Measurements from ENCODE around the gene CHRDL2.

CHRDL2 gene

DNA sequence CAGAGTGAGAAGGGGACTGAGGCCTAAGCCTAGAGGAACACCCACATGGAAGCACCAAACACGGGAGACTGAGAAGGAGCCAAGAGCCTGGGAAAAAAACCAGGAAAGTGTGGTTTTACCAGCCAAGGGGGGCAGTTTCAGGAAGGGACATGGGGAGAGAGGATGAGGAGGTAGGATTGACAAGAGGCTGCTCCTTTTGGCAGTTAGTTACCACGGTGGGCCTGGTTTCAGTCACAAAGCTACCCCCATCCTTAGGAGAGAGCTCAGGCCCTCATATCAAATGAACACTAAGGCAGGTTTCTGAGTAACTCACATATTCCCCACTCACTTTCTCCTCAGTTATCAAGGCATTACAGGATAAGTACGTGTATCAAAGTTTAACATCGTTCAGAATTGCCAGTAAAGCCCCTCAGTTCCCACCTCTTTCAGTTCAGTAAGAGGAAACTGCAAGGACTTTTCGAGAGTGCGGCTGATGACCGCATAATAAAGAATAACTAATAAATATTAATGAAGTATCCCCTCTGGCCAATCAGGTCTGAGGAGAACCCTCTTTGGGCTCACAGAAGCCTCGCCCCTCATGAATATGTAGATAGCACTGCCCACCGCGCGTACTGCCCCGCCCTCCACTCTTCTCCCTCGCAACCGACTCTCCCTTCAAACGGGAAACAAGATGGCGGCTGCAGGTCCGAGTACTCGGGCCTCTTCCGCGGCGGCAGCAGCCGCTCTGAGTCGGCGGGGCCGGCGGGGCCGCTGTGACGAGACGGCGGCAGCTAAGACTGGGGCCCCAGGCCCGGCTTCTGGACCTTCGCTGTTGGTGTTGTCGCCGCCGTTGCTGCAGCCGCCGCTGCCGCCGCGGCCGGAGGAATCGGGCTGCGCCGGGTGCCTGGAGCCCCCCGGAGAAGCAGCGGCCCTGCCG lies 17.2 kb upstream of the CHRDL2 start, which contains the start of gene RNF169:
TSS of gene RNF169 (plus strand) at position 639 of the 916 bp plus-strand sequence. CDS start at position 671, 32 bp downstream.
- DNase-seq (ENCODE audit: low read depth) = peak; percentile 81

DNA sequence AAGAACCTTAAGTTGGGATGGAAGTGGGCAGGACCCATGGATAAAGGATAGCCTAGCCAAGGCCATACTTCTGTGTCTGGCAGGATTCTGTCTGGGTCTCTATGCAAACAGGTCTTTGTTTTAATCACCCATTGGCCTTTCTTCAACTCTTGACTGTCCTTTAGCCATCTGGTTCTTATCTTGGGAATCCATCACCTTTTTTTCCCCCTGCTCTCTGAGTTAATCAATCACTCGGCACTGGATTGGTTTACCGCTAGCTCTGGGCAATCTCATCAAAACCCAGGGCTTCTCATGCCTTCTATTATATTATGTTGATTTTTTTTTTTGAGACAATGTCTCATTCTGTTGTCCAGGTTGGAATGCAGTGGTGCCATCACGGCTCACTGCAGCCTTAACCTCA lies 15.6 kb upstream of the CHRDL2 start:
- DNase-seq (ENCODE audit: low read depth) = no peak

DNA sequence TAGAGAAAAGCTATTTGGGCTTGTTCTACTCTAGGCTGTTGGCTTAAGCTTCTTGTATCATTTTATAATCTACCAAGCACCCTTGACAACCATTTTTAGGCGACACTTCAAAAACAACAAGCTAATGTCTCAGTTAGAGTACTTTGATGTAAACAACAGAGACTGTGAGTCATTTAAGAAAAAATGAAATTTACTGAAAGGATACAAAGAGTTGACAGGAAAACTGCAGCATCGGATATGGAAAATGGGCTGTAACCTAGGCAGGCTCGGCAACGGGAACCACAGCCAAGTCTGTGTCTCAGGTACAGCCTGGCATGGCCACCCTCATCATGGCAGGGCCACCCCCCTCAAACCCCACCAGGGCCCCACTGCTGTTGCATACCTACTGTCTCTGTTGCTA lies 13.1 kb upstream of the CHRDL2 start:
- DNase-seq (ENCODE audit: low read depth) = no peak

DNA sequence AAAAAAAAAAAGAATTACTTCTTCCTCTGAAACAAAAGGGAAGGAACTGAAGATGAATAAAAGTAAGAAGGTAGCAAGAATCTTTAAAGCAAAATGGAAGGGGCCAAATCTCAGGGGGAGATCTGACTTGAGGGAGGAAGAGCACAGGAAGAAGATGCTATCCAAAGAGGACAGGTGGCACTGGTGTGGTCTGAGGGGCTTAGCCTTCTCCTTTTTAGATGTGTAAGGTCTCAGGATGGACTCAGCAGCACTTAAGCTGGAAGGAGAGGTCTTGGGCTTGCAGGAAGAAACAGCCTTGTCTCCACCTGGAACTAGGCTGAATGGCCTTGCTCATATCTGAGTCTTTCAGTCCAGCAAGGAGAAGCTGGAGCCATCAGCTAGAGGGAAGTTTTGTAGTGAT lies 12.4 kb upstream of the CHRDL2 start:
- no peak for DNase-seq (ENCODE audit: low read depth)

DNA sequence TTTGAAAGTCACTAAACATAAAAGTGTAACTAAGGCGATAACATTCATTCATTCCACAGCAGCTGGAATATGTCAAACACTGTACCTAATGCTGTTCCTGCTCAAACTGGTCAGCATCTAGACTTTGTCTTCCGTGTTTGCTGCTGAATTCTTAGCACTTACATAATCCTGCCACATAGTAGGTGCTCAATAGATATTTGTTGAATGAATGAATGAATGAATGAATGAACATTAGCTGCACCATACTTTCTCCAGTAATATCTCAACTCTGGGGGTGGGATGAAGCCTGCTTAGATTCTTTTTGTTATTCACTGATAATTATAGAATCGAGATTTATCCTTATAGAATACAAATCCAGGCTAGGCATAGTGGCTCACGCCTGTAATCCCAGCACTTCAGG lies 10.8 kb upstream of the CHRDL2 start:
- no peak for DNase-seq (ENCODE audit: low read depth)

DNA sequence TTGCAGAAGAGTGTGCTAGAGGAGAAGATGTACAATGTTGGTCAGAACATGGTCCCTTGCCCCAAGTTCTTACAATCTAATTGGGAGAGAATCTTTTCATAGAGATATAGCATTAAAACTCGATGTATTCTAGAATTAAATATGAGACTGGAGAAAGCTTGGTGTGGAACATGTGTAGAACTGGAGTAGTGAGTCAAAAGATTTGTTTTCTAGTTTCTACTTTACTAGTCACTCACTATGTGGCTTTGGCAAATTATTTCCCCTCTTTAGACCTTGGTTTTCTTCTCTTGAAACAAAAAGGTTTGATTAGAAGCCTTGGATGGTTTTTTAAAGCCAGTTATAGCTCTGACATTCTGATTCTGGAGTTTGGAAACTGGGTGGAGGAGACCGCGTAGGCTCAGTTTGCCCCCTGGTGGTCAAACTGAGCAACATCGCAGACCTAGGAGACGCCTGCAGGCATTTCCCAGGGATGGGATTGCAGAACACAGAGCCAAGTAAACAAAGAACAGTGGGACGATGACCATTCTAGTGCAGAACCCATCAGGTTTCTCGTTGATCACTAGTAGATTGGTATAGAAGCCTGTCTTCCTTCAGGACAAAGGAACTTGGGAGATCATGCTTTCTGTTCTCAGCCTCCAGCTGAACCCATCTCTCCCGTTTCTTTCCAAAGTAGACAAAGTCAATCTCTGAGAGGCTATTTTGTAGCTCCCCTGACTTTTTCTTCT lies 8.5 kb upstream of the CHRDL2 start:
- no peak for DNase-seq (ENCODE audit: low read depth)

DNA sequence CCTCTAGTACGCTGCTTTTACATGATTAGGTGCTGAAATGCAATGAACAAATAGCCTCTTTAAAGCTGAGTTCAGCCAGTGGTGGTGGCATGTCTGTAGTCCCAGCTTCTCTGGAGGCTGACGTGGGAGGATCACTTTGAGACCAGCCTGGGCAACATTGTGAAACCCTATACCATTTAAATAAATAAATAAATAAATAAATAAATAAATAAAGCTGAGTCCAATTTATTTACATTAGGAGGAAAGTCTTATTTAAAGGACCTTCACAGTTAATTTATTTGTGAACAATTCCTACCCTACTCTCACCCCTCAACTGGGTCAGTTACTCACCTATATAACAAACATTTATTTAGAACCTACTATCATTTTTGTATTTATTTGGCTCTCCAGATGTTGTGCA lies 4.8 kb upstream of the CHRDL2 start:
- DNase-seq (ENCODE audit: low read depth) = no peak

DNA sequence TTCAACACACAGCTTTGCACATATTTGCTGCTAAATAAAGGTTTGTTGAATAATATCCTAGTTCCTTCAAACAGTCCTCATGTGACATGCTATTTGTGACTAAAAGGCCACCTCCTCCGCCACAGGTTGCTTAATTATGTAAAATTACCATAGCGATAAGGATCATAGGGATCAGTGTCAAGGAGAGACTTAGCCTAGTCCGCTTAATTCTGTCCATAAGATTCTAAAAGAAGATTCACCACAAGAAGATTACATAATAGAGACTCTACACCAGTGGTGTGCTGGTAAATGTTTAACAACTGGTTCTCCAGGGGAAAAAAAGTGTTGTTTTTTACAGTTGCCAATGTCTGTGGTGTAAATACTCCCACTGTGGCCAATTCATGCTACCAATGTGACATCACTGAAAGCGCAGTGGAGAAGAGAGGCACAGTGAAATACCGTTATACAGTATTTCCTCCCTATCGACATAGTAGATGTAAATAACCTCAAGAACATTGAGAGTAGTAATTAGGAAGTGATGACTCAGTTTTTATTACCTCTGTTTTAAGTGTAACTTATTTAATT lies 4.2 kb upstream of the CHRDL2 start:
- no peak for DNase-seq (ENCODE audit: low read depth)

DNA sequence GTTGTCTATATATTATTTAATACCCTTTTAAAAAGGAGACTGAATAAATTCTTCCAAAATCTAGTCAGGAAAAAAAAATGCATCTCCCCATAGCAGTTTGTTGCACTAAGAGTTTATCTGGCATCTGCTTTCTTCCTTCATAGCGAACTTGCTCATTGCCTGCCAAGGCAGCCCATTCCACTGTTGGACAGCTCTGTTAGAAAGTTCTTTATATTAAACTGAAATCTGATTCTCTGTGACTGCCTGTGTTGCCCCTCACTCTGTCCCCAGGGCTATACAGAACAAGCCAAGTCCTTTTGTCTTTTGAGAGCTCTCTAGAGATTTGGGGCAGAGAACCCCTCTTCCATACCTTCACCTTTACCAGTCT lies 3.3 kb upstream of the CHRDL2 start:
- no peak for DNase-seq (ENCODE audit: low read depth)

DNA sequence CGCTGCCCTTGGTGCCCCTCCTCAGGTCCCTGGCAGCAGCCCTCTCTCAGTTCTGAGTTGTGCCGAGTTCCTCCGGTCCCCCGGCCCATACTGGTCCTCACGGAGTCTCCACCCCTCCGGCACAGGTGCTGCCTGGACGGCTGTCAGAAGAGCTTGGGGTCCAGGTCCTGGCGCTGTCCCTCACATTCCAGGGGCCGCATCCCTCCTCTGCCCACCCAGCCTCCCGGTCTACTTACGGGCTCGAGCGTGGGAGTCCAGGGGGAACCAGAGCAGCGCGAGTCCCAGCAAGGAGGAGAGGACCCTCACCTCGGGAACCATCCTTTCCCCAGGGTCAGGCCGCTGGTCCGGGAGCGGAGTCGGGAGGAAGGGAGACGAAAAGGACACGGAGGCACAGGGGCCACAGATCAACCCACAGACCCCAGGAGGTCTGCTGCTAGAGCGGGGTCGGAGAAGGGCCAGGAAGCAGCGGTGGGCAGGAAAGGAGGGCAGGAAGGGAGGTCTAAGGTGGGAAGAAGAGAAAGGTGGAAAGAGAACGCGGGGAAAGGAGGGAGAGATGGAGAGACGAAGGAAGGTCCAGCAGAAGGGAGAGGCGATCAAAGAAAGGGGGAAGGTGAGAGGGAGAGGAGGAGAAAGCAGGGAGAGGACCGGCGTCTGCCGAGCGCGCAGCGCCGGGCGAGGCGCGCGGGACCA lies 510 bp downstream of the CHRDL2 start:
- no peak for DNase-seq (ENCODE audit: low read depth)

DNA sequence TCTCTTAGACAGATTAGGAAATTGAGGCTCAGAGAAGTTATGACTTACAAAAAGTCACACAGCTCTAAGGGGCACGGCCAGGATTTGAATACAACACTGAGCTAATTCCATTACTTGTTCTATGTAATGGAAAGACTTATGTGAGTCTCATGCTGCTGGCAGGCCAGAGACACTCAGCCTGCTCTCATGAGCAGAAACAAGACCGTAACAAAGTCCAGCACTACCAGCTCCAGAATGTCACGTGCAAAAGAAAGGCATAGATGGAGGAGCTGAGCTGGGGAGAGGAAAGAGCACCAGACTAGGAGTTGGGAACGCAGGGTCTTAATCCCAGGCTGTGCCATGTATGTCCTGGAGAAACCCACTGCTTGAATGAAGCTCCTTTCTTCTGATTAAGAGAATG lies 1.8 kb downstream of the CHRDL2 start:
- no peak for DNase-seq (ENCODE audit: low read depth)

DNA sequence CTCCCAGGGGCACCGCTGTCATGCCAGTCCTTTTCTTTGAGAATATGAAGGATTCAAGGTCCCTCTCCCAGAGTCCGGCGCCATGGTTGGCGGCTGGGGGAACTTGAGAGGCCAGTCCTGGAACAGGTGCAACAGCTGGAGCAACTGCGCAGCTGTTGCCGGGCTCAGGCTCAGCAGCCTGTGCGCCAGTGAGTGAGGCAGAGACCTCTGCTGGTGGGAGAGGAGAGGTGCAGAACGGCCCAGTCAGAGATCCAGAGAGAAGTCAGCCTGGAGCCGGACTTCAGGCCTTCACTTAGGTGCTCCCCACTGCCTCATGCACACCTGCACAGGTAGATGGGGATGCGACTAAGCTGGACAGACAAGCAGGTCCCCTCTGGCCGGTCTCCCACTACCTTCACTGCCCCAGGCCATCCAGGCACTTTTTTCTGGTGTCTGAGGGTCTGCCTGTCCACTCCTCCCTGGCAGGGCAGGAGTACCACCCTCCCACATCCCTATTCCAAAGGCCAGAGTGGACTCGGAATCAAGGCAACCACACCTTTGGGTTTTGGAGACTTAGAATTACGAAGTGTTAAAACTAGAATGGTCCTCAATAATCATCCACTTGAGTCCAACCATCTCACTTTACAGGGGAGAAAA lies 4.6 kb downstream of the CHRDL2 start:
- DNase-seq (ENCODE audit: low read depth) = peak; percentile 13

DNA sequence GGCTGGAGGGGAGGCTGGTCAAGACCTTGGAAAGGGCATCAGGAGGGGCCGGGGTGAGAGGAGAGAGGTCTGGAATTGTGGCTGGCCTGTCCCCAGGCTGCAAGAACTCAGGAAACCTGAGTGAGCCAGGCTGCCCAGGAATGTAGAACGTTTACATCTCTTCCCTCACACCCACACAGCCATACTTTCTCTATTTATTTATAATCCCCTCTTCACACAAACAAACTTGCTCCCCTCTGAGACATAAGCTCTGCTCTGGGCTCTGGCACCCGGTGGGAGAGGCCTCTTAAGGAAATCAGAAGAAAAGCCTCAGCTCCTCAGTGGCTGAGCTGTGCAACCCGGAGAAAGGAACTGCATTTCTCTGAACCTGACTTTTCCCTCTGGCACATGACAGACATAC lies 5.5 kb downstream of the CHRDL2 start:
- DNase-seq (ENCODE audit: low read depth) = no peak

DNA sequence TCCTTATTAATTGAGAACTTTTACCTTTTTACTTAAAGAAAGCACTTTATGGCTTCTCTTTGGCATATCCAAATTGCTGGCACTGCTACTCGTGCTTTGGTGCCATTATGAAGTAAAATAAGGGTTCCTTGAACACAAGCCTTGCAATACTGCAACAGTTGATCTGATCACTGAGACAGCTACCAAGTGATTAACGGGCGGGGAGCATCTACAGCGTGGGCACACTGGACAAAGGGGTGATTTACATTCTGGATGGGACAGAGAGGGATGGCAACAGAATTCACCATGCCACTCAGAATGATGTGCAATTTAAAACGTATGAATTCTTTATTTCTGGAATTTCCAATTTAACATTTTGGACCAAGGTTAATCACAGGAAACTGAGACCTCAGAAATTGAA lies 7.7 kb downstream of the CHRDL2 start:
- no peak for DNase-seq (ENCODE audit: low read depth)

DNA sequence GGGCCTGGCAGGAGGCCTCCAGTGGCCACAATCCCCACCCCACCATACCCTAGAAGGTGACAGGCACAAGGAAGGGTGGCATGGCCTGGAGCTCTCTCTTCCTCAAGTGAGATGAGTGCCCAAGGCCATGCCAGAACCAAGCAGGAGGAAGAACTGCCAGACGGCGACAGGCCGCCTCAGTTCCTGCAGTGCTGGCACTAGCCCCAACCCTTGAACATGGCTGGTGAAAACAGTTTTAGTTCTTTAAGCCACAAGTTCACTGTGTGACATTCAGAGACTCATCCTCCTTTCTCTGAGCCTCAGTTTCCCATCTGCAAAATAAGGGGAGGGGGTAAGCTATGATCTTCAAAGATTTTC lies 9.8 kb downstream of the CHRDL2 start:
- no peak for DNase-seq (ENCODE audit: low read depth)

DNA sequence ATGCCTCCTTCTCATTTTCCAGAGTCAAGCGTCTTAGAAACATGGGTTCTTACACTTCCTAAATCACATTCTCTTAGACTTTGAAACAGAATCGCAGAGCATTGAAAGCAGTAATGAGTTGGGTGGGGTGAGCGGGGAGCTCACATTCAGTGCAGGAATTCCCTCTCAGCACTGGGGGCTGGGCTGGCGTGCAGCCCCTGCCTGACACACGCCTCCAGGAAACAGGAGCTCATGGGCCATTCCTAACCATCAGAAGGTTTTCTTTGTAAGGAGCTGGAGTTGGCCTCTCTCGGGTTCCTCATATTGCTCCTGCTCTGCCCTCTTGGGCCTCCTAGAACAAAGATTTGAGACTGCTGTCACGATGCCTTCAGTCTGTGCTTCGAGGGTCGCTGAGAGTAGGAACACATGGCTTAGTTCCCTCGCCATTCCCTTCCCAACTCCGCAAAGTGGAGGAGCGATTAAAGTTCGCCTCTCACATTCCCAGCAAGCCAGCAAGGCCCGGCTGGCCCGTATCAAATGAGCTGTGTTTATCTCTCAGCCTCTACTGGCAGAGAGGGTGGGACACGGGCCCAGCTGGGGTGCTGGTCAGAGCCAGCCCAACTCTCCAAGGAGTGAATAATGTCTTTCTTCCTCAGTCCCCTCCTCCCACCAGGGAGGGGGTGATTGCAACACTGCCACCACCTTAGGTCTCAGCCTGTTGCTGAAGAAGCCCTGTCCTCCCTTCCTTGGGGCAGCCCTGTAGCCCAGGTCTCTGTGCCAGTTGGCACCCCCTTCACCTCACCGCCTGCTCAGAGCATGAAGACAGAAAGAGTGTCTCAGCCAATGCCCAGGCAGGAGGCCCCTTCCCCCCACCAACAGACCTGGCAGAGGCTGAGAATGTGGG lies 10.4 kb downstream of the CHRDL2 start:
- no peak for DNase-seq (ENCODE audit: low read depth)

DNA sequence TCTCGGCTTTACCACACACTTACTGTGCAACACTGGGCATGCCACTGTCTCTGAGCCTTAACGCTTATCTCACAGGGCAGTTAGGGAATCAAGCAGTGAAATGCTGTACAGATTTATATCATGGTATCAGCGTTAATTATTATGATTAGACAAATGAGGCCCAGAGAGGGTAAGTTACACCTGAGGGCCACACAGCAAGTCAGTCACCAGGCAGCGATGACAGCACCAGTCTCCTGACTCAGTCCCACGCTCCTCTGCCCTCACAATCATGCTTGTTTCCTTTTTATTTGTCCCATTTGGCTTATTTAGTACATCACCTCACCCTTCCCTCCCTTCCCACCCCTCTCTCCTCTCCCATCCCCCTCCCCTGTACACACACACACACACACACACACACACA lies 12.2 kb downstream of the CHRDL2 start:
- no peak for DNase-seq (ENCODE audit: low read depth)

DNA sequence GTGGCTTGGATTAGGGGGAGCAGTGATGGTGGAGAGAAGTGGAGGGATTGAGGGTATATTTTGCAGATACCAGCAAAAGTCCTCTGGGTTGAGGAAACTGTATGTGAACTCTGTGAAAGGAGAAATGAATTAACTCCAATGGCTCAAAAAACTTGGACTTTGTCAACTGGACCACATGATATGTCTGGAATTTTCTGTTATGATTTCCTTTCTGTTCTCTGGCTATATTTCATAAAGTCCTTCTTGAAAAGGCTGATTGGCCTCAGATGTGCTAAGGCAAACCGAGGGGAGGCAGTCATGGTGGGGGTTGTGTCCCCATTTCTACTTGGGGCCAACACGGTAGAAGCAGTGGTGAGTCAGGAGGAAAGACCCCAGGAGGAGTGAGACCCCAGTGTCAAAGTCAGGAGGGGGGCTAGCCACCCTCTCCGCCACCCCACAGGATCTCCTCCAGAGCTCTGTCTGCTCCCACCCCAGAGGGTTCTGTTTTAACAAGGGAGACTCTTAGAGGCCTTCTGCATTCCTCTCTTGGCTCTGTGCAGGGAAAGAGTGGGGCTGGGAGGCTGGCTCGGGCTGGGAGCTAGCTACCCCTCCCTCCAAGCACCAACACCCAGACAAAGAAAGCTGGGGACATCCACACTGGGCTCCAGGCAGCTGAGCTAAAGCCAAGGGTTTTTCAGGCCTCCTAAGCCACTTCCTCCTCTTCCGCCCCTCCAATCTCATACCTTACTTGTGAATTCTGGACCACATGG lies 13.8 kb downstream of the CHRDL2 start:
- DNase-seq (ENCODE audit: low read depth) = no peak

DNA sequence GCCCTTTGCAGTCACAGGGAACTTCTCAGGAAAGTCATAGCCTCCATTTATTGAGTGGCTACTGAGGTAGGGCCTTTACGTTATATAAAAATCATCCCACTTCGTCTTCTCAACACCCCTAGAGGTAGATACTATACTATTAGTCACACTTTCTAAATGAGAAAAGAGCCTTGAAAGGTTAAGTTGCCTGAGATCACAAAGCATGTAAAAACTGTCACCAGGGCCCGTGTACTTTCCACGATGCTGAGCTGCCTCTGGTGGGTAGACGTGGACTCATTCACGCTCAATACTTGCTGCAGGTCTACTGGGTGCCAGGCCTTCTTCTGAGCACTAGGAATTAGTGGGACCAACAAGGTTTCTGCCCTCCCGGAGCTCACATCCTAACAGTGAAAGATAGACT lies 16.3 kb downstream of the CHRDL2 start:
- DNase-seq (ENCODE audit: low read depth) = no peak

DNA sequence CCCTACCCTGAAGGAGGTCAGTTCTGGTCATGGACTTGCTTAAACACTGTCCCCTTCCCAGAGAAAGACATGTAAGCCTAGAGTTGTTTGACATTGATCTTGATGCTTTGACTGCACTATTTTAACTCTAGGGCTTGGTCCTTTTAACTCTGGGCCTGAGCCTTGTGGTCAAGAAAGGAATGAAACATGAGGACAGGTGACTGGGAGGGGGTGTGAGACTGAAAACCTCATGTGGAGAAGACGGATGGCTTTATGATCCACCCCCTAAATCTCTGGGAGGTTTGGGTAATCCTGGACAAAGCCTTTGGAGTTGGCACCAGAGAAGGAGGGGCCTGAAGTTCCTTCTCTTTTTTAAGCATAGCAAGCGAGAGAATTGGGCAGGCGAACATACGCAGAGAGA lies 17.5 kb downstream of the CHRDL2 start:
- no peak for DNase-seq (ENCODE audit: low read depth)

All from stimulated activated CD8-positive, alpha-beta memory T cell treated with anti-CD3 and anti-CD28 coated beads, Interleukin-12 subunit alpha, Interleukin-12 subunit beta, amount 100 ng/mL, for 4 hours (primary cell).